Islet of Langerhans (tissue), 1 donor: ENCODE results near the gene INO80E.

Experiments used
- FAIRE-seq: peaks from one replicate; lab custom pipeline; 2011; peaks lifted over from hg19 to GRCh38; lab: Jason Lieb, UNC

Gene INO80E

DNA sequence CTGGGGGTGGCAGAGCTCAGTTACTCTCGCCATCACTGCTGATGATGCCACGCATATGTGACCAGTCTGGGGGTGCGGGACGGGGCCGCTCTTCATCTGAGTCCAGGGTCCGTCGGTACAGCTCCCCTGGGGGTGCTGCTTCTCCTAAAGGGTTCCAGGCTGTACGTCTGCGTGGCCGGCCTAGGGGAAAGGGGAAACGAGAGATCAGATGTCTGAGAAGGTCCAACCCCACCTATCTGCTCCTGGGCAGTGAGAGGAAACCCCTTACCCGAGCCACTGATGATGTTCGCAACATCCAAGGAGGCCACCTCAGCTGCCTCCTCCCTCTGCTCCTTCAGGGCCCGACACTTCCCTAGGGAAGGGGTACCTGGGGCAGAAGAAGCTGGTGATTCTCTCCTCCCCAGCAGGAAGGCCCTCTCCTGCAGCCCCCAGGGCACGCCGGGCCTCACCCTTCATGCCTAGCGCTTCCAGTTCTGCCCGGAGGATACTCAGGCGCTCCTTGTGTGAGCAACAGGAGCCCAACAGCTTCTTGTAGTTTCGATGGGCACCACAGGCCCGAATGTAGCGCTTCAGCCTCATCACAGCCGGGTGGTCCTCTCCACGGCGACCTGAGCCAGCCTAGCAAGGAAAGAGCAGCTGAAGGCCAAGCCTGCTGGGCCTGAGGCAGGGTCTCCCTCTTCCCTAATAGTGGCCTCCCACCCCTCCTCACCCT, 2.7 kb upstream of the INO80E start:
- FAIRE-seq = no peak

DNA sequence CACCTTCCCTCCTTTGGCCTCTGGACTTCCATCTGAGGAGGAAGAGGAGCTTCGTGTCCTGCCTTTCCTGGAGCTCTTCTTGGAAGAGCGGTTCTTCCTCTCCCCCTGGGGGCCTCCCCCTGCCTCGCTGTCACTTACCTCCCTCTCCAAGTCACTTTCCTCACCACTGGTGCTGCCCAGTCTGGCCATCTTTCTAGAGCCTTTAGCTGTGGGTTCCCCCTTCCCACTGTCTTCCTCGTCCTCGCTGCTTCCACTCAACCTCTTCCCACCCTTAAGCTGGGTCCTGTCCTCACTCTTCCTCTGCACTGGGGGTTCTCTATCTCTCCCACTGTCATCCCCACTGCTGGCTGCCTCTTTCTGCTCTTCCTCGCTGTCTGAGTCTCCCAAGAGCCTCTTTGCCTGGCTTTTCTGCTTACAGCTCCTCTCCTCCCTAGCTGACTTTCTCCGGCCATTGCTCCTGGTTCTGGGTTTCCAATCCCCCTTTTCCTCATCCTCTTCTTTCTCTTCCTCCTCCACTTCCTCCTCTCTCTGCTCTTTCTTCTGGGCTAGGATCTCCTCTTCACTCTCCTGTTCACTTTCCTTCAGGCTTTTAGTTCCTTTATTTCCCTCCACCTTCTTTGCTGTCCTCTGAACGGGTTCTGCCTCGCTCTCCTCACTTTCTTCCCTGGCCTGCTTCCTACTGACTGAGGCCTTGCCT, 2.0 kb upstream of the INO80E start:
- FAIRE-seq = no peak

DNA sequence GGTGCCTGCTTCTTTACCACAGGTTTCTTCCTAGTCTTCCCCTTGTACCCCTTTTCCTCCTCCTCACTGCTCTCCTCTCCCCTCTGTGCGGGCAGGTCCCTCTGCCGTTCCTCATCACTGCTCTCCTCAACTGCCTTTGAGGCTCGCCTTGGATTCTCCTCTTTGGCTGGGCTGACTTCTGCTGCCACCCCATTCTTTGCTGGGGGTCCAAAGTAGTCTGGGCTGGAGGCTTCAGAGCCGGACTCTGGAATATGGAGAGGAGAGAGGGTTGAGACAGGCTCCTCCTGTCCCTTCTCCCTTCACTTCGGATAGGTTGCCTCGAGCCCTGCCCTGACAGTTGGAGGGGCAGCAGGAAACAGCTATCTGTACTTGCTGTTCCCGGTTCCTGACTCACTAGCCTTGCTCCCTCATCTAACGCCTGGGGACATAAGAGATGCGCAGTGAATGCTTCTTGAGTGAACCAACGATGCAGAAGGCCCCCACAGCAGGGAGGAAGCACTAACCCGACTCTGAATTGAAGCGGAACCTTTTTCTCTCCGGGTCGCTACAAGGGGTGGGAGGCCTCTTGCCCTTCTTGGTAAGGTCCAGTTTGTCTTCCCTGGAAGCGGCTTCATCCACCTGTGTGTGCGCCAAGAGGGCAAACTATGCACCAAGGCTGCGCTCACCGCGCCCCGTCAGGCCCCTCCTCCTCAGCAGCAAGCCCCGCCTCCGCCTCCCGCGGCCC, 1.3 kb upstream of the INO80E start:
- no peak for FAIRE-seq

DNA sequence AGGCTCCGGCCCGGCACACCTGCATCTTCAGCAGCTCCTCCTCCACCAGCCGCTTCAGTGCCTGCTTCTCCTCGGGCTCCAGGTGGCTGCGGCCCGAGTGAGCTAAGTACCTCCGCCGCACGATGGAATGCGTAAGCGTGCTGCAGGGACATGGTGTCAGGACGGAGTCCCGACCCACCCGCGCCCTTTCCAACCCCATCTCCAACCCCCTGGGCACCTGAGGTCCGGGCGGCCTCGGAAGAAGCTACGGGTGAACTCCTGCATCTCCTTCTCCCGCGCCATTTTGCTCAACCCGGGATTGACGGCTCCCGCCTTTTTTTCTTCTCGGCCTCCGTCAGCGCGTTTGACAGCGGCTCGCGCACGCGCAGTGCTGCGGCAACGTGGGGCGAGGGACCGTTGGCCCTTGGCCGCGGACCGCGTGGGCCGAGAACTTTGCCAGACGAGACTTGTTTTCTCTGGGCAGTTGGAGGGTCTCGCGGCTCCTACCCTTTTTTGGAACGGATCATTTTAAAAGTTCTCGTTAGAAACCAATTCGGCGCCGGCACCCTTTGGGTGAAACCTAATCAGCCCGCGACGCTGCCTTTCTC, 624 bp upstream of the INO80E start, which contains the start of gene HIRIP3:
TSS of gene HIRIP3 (minus strand) at position 294 of the 587 bp plus-strand sequence. CDS start at position 282, 12 bp downstream.
- no peak for FAIRE-seq

DNA sequence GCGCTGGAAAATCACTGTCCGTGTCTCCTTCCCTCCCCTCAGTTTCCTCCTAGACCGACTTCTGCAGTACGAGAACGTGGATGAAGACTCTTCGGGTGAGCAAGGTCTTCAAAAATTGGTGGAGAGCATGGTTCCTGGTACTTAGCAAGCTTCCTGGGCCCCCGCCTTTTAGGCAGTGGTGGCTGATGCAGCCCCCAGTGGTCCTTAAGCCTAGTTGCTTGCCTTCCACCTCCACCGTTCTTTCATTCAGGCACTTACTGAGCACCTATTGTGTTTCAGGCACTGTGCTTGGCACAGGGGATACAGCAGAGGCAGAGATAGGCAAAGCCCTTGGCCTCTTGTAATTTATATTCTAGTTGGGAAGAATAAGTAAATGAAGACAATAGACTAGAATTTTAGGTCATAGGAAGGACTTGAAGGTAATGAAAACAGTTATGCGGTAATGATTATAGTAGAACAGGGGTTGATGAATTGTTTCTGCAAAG, 767 bp downstream of the INO80E start:
- no peak for FAIRE-seq

DNA sequence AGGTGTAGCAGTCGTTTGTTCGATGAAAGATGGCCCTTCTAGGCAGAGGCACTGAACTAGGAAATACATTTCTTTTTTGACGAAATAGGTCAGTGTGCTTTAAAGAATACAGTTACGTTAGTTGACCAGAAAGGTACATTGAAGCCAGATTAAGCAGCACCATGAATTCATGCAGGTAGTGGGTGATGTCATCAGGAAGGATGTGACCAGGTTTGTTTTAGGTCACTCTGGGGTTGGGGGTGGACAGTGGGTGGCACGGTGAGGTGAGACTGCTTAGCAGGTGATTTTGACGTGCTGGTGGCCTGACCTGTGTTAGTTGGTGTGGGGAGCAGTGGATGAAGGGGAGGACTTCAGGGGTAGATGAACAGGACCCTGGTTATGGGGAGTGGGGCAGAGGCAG, 3.6 kb downstream of the INO80E start:
- no peak for FAIRE-seq

DNA sequence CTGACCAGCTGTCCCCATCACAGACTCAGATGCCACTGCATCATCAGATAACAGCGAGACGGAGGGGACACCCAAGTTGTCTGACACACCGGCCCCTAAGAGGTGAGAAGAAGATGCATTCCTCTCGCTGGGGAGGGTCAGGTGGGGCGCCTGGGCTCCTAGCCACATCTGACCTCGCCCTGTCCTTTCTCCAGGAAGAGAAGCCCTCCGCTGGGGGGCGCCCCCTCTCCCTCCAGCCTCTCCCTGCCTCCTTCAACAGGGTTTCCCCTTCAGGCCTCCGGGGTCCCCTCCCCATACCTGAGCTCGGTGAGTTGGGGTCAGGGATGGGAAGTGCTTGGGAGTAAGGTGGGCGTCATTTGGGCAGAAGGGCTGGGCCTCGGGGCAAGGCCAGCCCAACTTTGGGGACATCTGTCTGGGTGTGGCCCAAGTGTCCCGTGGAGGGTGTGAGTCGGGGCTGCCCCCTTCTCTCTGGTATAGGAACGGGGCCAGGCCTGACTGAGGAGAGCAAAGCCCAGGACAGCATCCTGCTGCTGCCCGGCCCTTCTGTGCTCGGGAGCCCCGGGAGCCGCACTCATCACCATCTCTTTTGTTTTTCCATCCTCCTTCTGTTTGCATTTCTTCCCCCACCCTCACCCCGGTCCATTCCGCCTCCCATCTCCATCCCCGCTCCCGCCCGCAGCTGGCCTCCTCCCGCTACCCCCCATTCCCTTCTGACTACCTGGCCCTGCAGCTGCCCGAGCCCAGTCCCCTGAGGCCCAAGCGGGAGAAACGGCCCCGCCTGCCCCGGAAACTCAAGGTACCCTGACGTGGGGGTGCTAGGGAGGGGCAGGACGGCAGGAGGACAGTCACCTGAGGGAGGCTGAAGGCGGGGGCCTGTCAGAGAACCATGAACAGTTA, 4.9 kb downstream of the INO80E start:
- FAIRE-seq = no peak

DNA sequence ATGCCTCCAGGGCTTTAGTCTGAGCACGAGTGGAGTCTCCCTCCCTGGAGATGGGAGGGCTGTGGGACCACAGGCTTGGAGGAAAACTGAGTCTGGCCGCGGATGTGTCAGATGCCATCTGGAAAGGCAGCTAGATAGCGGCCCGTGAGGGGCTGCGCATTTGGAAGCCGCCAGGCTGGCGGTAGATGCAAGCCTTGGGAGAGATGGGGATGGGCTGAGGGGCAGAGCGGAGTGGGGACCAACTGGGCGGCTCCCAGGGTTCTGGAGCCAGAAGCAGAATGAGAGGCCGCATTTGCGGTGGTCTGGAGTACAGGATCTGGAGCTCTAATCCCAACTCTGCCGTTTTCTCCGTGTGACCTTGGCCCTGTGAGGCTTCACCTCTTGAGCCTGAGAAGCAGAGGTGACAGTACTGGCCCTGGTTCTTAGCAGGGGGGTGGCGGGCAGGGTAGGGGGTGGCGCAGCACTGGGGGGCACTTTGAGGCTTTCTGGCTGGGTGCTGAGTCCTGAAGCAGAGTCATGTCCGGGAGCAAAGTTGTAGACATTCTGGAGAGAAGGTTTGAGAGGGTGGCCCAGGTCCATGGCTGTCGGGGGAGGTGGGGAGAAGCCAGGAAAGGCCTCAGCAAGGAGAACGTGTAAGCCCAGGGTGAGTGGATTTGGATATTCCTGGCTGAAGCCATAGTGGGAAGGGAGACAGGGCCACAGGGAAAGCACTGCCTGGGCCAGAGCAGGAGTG, 6.7 kb downstream of the INO80E start:
- FAIRE-seq = no peak

DNA sequence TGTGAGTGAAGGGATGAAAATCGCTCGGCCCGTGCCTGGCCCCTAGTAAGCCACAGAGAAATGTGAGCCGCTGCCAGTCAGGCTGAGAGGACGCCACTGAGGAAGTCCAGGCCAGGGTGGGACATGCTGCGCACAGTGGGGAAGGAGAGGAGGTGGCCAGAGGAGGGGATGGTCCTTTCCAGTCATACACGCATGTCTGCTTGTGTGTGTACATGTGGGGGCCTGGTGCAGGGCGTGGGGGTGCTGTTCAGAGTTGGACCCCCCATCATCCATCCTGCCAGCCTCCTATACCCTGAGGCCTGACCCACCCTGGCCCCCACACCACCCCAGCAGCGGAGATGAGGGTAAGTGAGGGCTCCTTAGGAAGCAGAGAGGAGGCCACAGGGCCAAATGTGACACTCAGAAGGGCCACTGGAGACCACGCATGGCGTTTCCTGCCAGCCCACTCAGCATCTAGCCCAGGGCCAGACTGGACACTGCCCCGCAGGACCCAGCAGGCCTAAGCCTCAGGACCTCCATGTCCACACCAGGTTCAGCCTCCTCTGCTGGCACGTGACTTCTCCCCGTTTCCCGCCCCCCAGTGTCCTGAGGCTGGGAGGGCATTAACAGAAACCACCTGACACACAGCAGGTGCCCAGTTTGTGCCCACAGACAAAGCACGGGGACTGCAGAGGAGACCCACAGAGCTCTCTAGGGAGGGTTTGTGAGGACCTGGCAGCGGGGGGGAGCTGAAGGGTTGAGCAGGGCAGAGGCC, 7.8 kb downstream of the INO80E start:
- FAIRE-seq = no peak

DNA sequence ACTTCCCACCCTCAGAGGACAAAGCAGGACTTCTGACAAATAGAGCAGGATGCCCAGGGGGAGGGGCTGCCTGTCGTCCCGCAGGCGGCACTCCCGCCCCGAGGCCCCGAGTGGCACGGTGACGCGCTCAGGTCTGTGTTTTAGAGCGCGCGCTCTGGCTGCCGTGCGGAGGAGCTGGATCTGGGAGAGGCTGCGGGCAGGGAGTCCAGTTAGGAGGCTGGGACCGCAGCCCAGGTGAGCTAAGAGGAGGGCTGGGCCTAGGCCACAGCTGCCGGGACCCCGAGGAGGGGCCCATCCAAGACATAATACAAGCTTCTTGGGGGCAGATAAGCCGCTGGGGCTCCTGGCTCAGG, 8.4 kb downstream of the INO80E start:
- FAIRE-seq = no peak

DNA sequence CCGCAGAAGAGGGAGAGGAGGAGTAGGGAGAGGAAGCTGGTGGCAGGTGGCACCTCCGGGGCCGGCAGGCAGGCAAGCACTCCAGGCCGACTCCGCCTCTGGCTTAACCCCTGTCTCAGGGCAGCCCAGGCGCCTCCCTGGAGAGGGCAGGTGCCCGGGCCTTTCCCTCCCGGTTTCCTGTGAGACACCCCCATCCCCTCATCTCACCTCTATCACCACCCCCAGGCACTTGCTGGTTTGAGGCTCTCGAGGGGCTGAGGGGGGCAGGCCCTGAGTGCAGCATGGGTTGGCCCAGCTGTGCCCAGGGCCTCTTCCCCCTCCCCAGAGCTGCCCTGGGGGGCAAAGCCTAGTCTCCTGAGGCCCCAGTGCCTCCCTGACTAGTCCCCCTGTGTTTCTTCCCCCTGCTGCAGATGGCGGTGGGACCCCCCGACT, 8.8 kb downstream of the INO80E start:
- FAIRE-seq = no peak

DNA sequence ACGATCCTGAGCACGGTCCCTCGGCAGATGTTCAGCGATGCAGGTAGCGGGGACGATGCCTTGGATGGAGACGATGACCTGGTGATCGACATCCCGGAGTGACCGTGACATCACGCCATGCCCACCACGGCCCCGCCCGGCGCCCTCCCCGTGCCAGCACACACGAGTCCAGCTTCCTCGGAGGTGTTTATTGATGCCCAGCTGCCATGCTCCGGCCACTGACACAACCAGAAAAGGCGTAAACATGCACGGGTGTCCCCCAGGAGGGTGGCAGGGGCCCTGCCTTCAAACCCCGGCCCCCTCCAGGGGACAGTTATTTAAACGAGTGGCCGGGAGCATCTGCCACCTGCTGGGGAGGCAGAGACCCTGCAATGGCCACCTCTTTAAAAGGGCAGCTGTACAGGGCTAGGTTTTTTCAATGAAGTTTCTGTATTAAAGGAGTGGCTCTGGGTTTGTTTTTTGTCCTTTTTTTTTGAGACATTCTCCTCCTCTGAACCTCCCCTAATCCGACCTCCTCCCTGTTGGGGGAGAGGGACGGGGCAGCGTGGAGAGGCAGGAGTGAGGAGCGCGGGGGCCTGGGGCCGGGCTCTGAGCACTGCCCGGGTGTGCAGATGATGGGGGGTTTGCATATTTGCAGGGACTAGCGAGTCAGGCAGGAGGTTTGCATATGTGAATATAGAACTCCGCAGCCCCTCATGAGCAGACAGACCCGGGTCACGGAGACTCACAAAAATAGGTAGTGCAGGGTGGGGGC, 9.5 kb downstream of the INO80E start:
- no peak for FAIRE-seq

DNA sequence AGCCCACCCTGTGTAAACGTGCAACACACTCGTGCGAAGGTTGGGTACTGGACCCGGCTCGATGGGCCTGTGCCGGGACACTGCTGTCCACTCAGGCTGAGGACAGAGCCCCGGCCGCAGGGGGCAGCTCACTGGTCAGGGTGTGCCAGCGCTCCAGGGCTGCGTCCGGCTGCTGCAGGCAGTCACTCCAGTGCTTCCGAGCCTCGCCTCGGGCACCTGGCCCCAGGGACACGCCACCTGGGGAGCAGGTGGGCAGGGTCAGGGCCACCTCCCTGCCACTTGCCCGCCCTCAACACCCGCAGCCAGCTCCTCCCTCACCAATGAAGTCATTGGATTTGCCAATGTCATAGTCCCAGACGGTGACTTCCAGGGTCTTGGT, 10.0 kb downstream of the INO80E start:
- no peak for FAIRE-seq

DNA sequence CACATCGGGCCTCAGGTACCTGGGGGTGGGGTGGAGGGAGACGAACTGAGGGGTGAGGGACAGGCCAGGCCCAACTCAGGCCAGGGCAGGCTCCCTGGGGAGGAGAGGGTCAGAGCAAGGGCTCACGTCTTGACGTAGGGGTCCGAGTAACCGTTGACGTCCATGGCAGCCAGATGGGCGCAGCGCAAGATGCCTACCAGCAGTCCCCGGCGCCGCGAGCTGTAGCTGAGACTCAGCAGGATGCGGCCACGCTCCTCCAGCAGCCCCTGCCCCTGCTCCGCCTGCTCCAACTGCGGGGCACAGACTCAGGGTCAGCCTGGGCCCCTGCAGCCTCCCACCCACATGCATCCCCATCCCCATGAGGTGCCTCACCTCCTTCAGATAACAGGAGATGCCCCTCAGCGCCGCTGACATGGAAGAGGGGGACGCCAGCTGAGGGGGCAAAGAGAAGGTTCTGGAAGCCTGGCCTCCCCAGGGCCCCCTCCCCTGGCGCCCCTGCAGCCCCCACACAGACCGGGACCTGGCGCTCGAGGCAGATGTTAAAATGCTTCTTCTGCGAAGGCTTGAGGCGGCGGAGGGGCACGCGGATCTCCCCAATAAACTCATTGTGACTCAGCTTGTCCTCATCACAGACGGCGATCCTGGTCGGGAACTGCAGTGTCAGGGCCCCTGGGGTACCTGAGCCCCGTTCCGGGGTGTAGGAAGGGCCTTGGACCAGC, 10.8 kb downstream of the INO80E start:
- FAIRE-seq = no peak

DNA sequence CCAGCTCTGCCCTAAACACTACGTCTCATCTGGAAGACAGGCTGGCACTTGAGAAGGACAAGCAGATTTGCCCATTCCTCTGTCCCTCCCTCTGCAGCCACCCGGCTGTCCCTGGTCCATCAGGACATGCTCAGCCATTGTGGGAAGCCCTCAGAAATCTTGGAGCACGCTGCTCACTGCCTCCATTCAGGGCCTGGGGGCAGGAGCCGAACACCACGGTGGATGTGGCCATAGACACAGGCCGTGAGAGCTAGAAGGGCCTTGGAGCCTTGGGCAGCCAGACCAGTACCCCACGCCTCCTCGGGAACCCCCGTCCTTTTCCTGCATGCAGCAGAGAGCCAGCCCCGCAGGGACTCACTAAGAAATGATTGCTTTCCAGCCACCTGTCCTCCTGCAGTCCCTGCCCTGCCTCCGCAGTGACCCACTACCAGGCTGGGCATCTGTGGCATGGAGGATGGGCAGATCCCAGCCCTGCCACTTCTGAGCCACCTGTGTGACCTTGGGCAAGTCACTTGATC, 11.4 kb downstream of the INO80E start:
- no peak for FAIRE-seq

DNA sequence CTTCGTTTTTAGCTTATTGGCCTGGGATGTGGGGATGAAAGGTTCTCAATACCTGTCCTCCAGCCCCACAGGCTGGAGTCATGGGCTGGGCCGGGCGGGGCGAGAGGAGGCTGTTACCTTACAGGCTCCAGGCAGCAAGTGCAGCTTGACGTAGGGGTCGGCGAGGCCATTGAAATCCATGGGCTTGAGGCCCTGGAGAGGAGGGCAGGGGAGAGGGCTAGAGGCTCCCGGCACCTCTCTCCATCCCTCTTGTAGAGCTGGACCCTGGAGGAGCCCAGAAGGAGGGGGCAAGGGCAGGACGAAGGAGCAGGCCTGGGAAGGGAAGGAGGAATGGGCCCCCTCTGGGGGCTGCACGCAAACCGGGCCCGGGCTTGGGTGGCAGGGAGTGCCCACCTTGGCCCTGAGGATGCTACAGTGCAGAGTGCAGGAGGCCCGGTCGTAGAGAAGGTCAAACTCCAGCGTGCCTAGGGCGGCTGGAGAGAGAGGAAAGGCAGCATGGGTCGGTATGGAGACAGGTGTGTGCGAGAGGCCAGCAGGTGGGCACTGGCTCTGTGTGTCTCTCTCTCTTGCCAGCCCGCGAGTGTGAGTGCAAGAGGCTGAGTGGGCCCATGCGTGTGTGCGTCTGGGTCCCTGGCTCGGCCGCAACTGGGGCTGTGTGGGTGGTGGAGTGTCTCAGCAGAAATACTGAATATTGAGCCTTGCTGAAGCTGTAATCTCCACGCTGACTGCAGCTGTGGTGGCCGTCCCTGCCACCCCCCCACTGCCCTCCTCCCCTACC, 13.2 kb downstream of the INO80E start:
- FAIRE-seq = no peak

DNA sequence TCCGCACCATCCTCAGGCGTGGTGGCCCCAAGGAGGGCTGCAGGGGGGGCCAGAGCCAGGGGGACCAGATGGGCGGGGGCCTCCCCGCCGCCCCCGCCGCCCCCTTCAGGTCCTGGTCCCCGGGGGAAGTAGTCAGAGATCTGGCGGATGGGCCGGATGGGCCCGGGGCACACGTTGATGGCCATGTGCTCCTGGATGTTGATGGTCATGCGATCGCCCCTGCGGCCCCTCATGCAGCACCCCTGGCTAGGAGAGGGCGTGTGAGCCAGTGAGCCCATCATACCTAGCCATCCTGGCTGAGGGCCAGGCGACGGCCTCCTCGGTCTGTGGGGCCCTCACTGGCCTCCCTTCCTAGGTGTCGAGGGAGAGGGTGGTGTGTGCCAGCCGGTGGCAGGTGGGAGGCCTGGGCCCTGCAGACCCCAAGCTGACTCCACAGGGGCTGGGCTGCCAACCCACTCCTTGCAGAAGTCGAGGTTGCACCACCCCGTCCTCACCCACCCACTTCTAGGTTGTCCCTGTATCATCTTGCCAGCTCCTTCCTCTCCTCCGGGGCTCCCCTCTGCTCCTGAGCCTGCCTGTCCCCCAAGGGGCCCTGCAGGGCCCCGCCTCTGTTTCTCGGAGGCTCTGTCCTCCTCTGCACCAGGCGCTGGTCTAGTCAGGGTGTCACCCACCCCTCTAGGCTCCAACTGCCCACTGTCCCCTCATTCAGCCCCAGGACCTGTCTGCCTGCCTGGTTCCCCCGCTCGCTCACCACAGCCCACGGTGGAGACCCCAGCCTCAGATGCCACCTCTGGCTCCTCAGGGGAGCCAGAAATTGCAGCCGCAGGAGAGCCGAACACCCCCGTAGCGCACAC, 14.2 kb downstream of the INO80E start:
- FAIRE-seq = no peak
